Esophagus squamous epithelium (tissue), 5 donors: ENCODE measurements around the gene CPLANE2. TPM values are rescaled to one million over a fixed set of nuclear protein-coding genes. Genes with fewer than 3 reads are reported as not detected.

Experiments used
- DNase-seq: peaks from one replicate; lab custom pipeline; 2025; lab: John Stamatoyannopoulos, UW
- H3K27ac ChIP-seq, 4 donors: fragments of 200-600 bp; sonication (generic); one replicate each; pipeline ENCODE4 v1.5.1; 2016 to 2019; ENCODE audit warnings: mild to moderate bottlenecking in 1 of 4
- H3K27me3 ChIP-seq, 4 donors: fragments of 200-600 bp; sonication (generic); 1 replicate in 3 of 4; 2 replicates in 1 of 4; pipeline versions ENCODE4 v1.5.1 to v1.6.0; 2017 to 2021; ENCODE audit warnings: antibody characterized with exemption in 1 of 4
- H3K36me3 ChIP-seq, 3 donors: fragments of 200-600 bp; sonication (generic); one replicate each; pipeline ENCODE4 v1.5.1; 2016 to 2019
- H3K4me1 ChIP-seq, 3 donors: fragments of 200-600 bp; sonication (generic); one replicate each; pipeline ENCODE4 v1.5.1; 2017 to 2019
- H3K4me3 ChIP-seq, 4 donors: fragments of 200-600 bp; sonication (generic); 1 replicate in 3 of 4; 2 replicates in 1 of 4; pipeline ENCODE4 v1.5.1; 2016 to 2019; ENCODE audit warnings: mild to moderate bottlenecking in 2 of 4, moderate library complexity in 1 of 4
- H3K9me3 ChIP-seq, 3 donors: fragments of 200-600 bp; sonication (generic); one replicate each; pipeline ENCODE4 v1.5.1; 2016 to 2019
- POLR2A ChIP-seq, 4 donors: fragments of 450-650 bp; IDR thresholded peaks; one replicate each; pipeline ENCODE4 v1.6.1; 2017; ENCODE audit warnings: antibody characterized with exemption in 4 of 4, mild to moderate bottlenecking in 4 of 4, moderate library complexity in 3 of 4
- WGBS, 2 donors: methylation state at CpG; one replicate each; pipeline ENCODE4 v1.1.5; 2018; 5-methylcytosine and 5-hydroxymethylcytosine counted together
- intact Hi-C: fragments of 100-400 bp; cut with DNase I; formaldehyde crosslinking; loops from one replicate; pipeline ENCODE4 v1.15.0; 2022
- total RNA-seq, 4 donors: library from RNA; depleted of rRNA; stranded (reverse); fragments of >200 nt; gene quantifications; one replicate each; pipeline ENCODE4 v1.1.0, GENCODE V29; 2016
- TF ChIP-seq, protein P1 (sequence below), 6 experiments: fragments of 450-650 bp in 4 of 6; fragments of 200-600 bp in 2 of 6; sonication (generic) in 2 of 6; IDR thresholded peaks; one replicate each; pipeline ENCODE4 v1.5.1; 2016 to 2019; ENCODE audit warnings: antibody characterized with exemption in 6 of 6, mild to moderate bottlenecking in 4 of 6, moderate library complexity in 4 of 6
- donor health status: DM: yes; HTN: yes; CAD: no.

The CPLANE2 gene
- total RNA-seq, 4 donors from 2014 or later = 3.6 to 5.6 (median 3.9) TPM

DNA sequence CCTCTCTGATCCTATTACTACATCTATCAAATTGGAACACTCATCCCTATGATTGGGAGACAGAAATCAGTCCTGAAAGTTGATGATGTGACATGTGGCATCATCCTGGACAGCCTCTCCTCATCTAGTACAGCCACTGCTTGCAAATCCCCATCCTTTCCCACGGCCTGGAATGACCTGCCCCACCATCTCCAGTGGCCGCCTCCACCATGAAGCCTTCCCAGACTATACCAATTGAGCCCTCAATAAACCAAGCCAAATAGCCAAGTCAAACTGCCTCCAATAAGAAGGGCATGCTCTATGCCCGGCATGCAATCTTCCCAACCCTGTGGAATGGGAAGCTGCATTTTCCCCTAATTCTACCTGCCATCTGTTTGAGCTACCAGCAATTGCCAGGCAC lies 24.0 kb downstream of the CPLANE2 start:
- peak overlapping the region in 3 of 4 donors; percentile 2 to 74 (median 72) for H3K27ac ChIP-seq
- no peak for TF ChIP-seq POLR2A (IDR thresholded peaks at IDR 0.05)
- TF ChIP-seq, protein P1, sequence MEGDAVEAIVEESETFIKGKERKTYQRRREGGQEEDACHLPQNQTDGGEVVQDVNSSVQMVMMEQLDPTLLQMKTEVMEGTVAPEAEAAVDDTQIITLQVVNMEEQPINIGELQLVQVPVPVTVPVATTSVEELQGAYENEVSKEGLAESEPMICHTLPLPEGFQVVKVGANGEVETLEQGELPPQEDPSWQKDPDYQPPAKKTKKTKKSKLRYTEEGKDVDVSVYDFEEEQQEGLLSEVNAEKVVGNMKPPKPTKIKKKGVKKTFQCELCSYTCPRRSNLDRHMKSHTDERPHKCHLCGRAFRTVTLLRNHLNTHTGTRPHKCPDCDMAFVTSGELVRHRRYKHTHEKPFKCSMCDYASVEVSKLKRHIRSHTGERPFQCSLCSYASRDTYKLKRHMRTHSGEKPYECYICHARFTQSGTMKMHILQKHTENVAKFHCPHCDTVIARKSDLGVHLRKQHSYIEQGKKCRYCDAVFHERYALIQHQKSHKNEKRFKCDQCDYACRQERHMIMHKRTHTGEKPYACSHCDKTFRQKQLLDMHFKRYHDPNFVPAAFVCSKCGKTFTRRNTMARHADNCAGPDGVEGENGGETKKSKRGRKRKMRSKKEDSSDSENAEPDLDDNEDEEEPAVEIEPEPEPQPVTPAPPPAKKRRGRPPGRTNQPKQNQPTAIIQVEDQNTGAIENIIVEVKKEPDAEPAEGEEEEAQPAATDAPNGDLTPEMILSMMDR (IDR thresholded peaks at IDR 0.05) = no peak
- DNase-seq = no peak

DNA sequence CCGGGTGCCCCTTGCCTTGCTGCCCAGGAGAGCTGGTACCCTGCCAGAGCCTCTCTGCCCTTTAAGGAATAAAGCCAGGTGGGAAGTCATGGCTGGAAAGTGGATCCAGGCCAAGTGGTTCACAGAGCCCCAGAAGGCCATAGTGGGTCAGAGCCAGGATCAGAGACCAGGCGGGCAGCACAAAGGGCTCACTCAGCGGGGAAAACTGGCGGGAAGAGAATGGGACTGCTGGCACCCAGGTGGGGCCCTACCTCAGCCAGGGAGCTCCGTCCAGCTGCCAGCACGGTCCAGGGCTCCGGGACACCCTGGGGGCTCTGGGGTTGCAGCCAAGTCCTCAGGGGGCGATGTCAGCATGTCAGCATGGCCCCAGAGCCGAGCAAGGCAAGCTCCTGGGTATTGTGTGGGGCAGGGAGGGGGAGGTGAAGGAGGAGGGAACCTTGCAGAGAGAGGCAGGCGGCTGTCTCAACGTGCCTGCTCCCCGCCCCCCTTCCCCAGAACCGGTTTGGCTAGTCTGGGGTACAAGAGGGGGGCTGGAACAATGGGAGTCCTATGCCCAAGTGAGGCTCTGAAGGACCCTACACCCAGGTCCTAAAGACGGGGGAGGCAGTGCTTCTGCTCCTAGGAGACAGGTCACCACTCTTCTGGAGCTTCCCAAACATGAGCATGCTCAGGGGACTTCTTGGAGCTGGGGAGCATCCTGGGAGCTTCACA lies 24.6 kb downstream of the CPLANE2 start, which contains the start of gene ARHGEF19:
Gene ARHGEF19 (minus strand): TSS at position 402 of the 711 bp plus-strand sequence. CDS start 3,598 bp downstream, outside the sequence.
- 14% methylated on average over 8 of the region's 14 CpGs; no CpG with 5 or more reads in 1 of the 2 donors for WGBS, 2 donors
- Histone ChIP-seq H3K27me3 (no peaks in the 10 kb centered on the region), H3K4me1 (peaks cover 32 to 92% (median 50%) of the 10 kb centered on the region in 3 donors), H3K27ac (peak within 1 kb of the TSS; percentile 2 to 74 (median 71)), H3K36me3 (no peaks in the 10 kb centered on the region), H3K9me3 (no peaks in the 10 kb centered on the region), H3K4me3 (peak within 1 kb of the TSS; percentile 27 to 51 (median 40))
- peak in 1 of 4 donors; percentile 36 for TF ChIP-seq POLR2A (IDR thresholded peaks at IDR 0.05)
- TF ChIP-seq, protein P1 (IDR thresholded peaks at IDR 0.05) = no peak
- DNase-seq = no peak
- intact Hi-C loops = no loop called here

More for the DNA sequence above, 24.0 kb downstream of the CPLANE2 start:
- no peak overlapping the region for H3K4me3 ChIP-seq
- WGBS, 2 donors = 72 to 75% methylated on average over 2 to 3 of the region's 3 CpGs
- intact Hi-C loops = no loop called here
- no peaks in the 10 kb centered on the region for H3K9me3 ChIP-seq
- H3K36me3 ChIP-seq = no peaks in the 10 kb centered on the region
- peaks cover 31 to 92% (median 48%) of the 10 kb centered on the region in 3 donors for H3K4me1 ChIP-seq
- H3K27me3 ChIP-seq = no peaks in the 10 kb centered on the region

DNA sequence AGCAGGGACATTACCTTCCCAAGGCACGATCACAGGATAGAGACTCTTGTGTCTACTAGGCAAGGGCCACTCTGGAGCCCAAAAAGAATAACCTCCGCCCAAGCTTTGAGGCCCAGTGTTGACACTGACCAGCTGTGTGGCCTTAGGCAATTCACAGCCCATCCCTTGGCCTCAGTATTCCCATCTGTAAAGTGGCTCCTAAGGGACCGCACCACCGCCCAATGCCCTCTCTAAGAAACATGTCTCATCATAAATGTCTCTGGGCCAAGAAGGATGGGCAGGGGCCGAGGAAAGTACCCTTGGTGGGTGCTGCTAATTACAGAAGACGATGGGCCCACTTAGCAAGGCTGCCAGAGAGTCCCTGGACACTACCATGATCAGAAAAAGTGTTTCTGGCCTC lies 25.2 kb downstream of the CPLANE2 start:
- H3K4me1 ChIP-seq = peaks cover 34 to 93% (median 52%) of the 10 kb centered on the region in 3 donors
- H3K27me3 ChIP-seq = no peaks in the 10 kb centered on the region
- H3K27ac ChIP-seq = peak overlapping the region; percentile 2 to 74 (median 71)
- DNase-seq = no peak
- intact Hi-C loops = no loop called here
- H3K9me3 ChIP-seq = no peaks in the 10 kb centered on the region
- H3K4me3 ChIP-seq = peak overlapping the region; percentile 27 to 51 (median 40)
- WGBS, 2 donors = 27 to 80% methylated on average over 2 to 4 of the region's 6 CpGs
- TF ChIP-seq, protein P1 (IDR thresholded peaks at IDR 0.05) = no peak
- no peak for TF ChIP-seq POLR2A (IDR thresholded peaks at IDR 0.05)
- no peaks in the 10 kb centered on the region for H3K36me3 ChIP-seq

DNA sequence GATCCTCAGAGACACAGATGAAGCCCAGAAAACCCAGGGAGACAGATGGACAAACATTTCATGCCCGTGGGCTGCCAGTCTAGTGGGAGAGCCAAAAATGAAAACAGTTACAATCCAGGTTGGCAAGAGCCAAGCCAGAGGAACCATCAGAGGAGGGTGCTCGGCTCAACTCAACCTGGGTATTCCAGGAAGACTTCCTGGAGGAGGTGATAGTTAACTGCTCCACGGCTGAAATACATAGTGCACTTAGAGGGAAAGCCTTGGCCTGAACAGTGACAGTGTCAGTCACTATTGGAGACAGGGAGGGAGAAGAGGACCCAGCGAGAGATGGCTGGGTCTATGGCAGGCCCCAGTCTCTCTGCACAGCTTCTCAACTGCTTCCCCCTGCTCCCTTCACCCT lies 26.4 kb downstream of the CPLANE2 start:
- TF ChIP-seq, protein P1 (IDR thresholded peaks at IDR 0.05) = no peak
- TF ChIP-seq POLR2A (IDR thresholded peaks at IDR 0.05) = no peak
- Histone ChIP-seq H3K9me3 (no peaks in the 10 kb centered on the region), H3K36me3 (no peaks in the 10 kb centered on the region), H3K27ac (peak overlapping the region in 3 of 4 donors; percentile 41 to 46 (median 44)), H3K4me1 (peaks cover 34 to 91% (median 47%) of the 10 kb centered on the region in 3 donors), H3K27me3 (no peaks in the 10 kb centered on the region), H3K4me3 (peak overlapping the region in 2 of 4 donors; percentile 41 to 51)
- DNase-seq = no peak
- WGBS, 2 donors = 38 to 67% methylated on average over 4 of the region's 4 CpGs
- intact Hi-C loops = no loop called here
